T47D (cell line): ENCODE data around the gene EFHD2.
"Not testable (repeated sequence)": the region's sequence is repeated elsewhere in the genome, so short reads cannot be mapped to it uniquely, and the experiment has no call there.

ENCODE experiments used
- DNase-seq, 2 experiments: peaks; one replicate each; pipeline versions ENCODE4 v3.0.0 to v3.0.0-alpha.2; 2011 to 2012; ENCODE audit warnings: low read depth in 1 of 2, low spot score in 1 of 2
- JUND ChIP-seq: IDR thresholded peaks from 2 replicates; pipeline ENCODE4 v1.6.1; 2012; ENCODE audit warnings: low read depth
- in situ Hi-C: cut with HindIII; loops from 2 replicates; pipeline ENCODE4 v1.10.0; 2016; ENCODE audit warnings: low sequenced_read_pairs, low pct_unique_long_range_greater_than_20kb

EFHD2 gene

GRCh38 chr1:15422871-15423270 is 13.2 kb downstream of the EFHD2 start:
- no peak for TF ChIP-seq JUND
- in situ Hi-C loops: no loop called here
- DNase-seq: no peak

GRCh38 chr1:15423355-15424077 is 13.8 kb downstream of the EFHD2 start:
- no peak for TF ChIP-seq JUND
- in situ Hi-C loops: no loop called here

GRCh38 chr1:15424146-15424667 is 14.5 kb downstream of the EFHD2 start:
- in situ Hi-C loops: no loop called here
- no peak for DNase-seq

More at GRCh38 chr1:15423355-15424077, 13.8 kb downstream of the EFHD2 start:
- no peak for DNase-seq

GRCh38 chr1:15424981-15425380 is 15.3 kb downstream of the EFHD2 start:
- no peak for TF ChIP-seq JUND
- in situ Hi-C loops: no loop called here
- no peak for DNase-seq

More at GRCh38 chr1:15424146-15424667, 14.5 kb downstream of the EFHD2 start:
- TF ChIP-seq JUND: no peak

GRCh38 chr1:15425521-15425920 is 15.8 kb downstream of the EFHD2 start:
- in situ Hi-C loops: no loop called here
- no peak for DNase-seq
- no peak for TF ChIP-seq JUND

GRCh38 chr1:15425958-15426357 is 16.3 kb downstream of the EFHD2 start:
- no peak for DNase-seq
- in situ Hi-C loops: no loop called here
- TF ChIP-seq JUND: no peak

GRCh38 chr1:15426492-15427279 is 17.0 kb downstream of the EFHD2 start:
- DNase-seq: no peak
- TF ChIP-seq JUND: no peak

GRCh38 chr1:15427280-15427666 is 17.6 kb downstream of the EFHD2 start:
- in situ Hi-C loops: no loop called here
- no peak for DNase-seq
- TF ChIP-seq JUND: no peak

More at GRCh38 chr1:15426492-15427279, 17.0 kb downstream of the EFHD2 start:
- in situ Hi-C loops: no loop called here

- DNase-seq, in situ Hi-C loops: not testable (repeated sequence)
Observed at GRCh38 chr1:15428252-15428651, 18.6 kb downstream of the EFHD2 start.

GRCh38 chr1:15428815-15429435 is 19.2 kb downstream of the EFHD2 start:
- in situ Hi-C loops: no loop called here
- no peak for TF ChIP-seq JUND

GRCh38 chr1:15429701-15430149 is 20.0 kb downstream of the EFHD2 start:
- in situ Hi-C loops: no loop called here
- DNase-seq: no peak
- no peak for TF ChIP-seq JUND

More at GRCh38 chr1:15428815-15429435, 19.2 kb downstream of the EFHD2 start:
- no peak for DNase-seq

- DNase-seq: peak; percentile 38 to 60
Observed at GRCh38 chr1:15430787-15431570, 21.3 kb downstream of the EFHD2 start.

More at GRCh38 chr1:15430787-15431570, 21.3 kb downstream of the EFHD2 start:
- TF ChIP-seq JUND: no peak
- in situ Hi-C loops: no loop called here
